SU-DHL-6 (cell line): Measurements from ENCODE around the gene MICAL3.

Experiments
- H2AFZ ChIP-seq: fragments of 200-600 bp; sonication (generic); 2 replicates; pipeline ENCODE4 v1.6.1; 2014; ENCODE audit warnings: low read depth, mild to moderate bottlenecking, moderate library complexity, mixed read lengths, antibody characterized with exemption, low read length; ENCODE audit not compliant: severe bottlenecking
- H3F3A ChIP-seq: fragments of 200-600 bp; shearing (Covaris generic); 2 replicates; pipeline ENCODE4 v1.6.0; 2016; ENCODE audit warnings: antibody characterized with exemption, mild to moderate bottlenecking; ENCODE audit not compliant: insufficient read depth
- H3K27ac ChIP-seq: fragments of 200-600 bp; sonication (generic); 2 replicates; pipeline ENCODE4 v1.5.1; 2016; ENCODE audit warnings: low read depth, mild to moderate bottlenecking, low read length, moderate library complexity, mixed read lengths
- H3K27me3 ChIP-seq: fragments of 200-600 bp; sonication (generic), shearing (Covaris generic); 2 replicates; pipeline ENCODE4 v1.6.0; 2014; ENCODE audit warnings: mild to moderate bottlenecking, low read length
- H3K36me3 ChIP-seq: fragments of 200-600 bp; sonication (generic); 2 replicates; pipeline ENCODE4 v1.6.1; 2014; ENCODE audit warnings: mild to moderate bottlenecking, low read length, mixed read lengths
- H3K4me2 ChIP-seq: fragments of 300-600, 200-600 bp; shearing (Covaris generic), sonication (generic); 2 replicates; pipeline ENCODE4 v1.6.0; 2014; ENCODE audit warnings: low read length, low read depth, mild to moderate bottlenecking; ENCODE audit not compliant: poor library complexity, severe bottlenecking
- H3K4me3 ChIP-seq: fragments of 200-600 bp; sonication (generic); 2 replicates; pipeline ENCODE4 v1.5.1; 2014; ENCODE audit warnings: antibody characterized with exemption, low read length, mild to moderate bottlenecking, mixed read lengths; ENCODE audit not compliant: insufficient read depth, poor library complexity, severe bottlenecking
- H3K79me2 ChIP-seq: fragments of 200-600 bp; sonication (generic); 2 replicates; pipeline ENCODE4 v1.6.1; 2014; ENCODE audit warnings: mild to moderate bottlenecking, low read length, moderate library complexity; ENCODE audit not compliant: insufficient read depth
- H3K9ac ChIP-seq: fragments of 200-600 bp; sonication (generic); 2 replicates; pipeline ENCODE4 v1.7.0; 2014; ENCODE audit warnings: mild to moderate bottlenecking, low read length
- H3K9me2 ChIP-seq: fragments of 200-600 bp; sonication (generic); replicated peaks from 2 replicates; pipeline ENCODE4 v1.6.1; 2014; ENCODE audit warnings: low read length; ENCODE audit not compliant: insufficient read depth
- H3K9me3 ChIP-seq: fragments of 200-600 bp; sonication (generic); 2 replicates; pipeline ENCODE4 v1.6.1; 2014; ENCODE audit warnings: low read length, mixed read lengths; ENCODE audit not compliant: insufficient read depth
- H4K20me1 ChIP-seq: fragments of 200-600 bp; sonication (generic); 2 replicates; pipeline ENCODE4 v1.6.1; 2014; ENCODE audit warnings: low read depth, mild to moderate bottlenecking, antibody characterized with exemption, low read length, moderate library complexity, mixed read lengths
- EZH2phosphoT487 ChIP-seq: fragments of 200-600 bp; sonication (generic), shearing (Covaris generic); conservative IDR thresholded peaks from 2 replicates; pipeline ENCODE4 v1.6.1; 2018; ENCODE audit warnings: mild to moderate bottlenecking, antibody characterized with exemption, low read length, moderate library complexity, mixed read lengths
- TF ChIP-seq, protein P1 (sequence below): fragments of 200-600 bp; sonication (generic); IDR thresholded peaks from one replicate; pipeline ENCODE4 v1.5.1; 2017; ENCODE audit warnings: antibody characterized with exemption, mild to moderate bottlenecking, low read length, moderate library complexity; ENCODE audit not compliant: insufficient read depth, poor library complexity, severe bottlenecking

MICAL3 gene

DNA sequence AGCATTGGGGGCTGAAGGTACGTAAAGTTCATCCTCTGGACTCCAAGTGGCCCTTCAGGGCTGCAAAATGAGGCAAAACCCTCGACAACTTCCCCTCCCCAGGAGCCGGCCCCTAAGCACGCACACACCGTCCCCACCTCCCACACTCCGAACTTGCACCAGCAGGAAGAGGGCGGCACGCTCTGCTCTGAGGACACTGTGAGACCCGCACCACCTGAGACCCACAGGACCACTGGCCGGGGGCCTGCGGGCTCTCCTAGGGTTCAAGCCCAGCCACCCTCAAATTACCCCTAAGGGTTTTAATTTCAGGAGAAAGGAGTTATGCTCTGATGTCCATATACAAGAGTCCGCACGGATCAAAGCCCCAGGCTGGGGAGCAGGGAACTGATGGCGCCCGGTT, 200.4 kb downstream of the MICAL3 start:
- Histone ChIP-seq H3K79me2 (no peaks in the 10 kb centered on the region), H3K9me3 (no peaks in the 10 kb centered on the region), H3K27ac (no peak overlapping the region), H3K9ac (no peak overlapping the region), H3K9me2 (no peaks in the 10 kb centered on the region), H3K4me3 (no peak overlapping the region), H3K4me2 (no peak overlapping the region), H3K36me3 (no peaks in the 10 kb centered on the region), H4K20me1 (no peaks in the 10 kb centered on the region), H3F3A (no peaks in the 10 kb centered on the region), H2AFZ (no peak overlapping the region), H3K27me3 (no peaks in the 10 kb centered on the region)
- TF ChIP-seq, protein P1, sequence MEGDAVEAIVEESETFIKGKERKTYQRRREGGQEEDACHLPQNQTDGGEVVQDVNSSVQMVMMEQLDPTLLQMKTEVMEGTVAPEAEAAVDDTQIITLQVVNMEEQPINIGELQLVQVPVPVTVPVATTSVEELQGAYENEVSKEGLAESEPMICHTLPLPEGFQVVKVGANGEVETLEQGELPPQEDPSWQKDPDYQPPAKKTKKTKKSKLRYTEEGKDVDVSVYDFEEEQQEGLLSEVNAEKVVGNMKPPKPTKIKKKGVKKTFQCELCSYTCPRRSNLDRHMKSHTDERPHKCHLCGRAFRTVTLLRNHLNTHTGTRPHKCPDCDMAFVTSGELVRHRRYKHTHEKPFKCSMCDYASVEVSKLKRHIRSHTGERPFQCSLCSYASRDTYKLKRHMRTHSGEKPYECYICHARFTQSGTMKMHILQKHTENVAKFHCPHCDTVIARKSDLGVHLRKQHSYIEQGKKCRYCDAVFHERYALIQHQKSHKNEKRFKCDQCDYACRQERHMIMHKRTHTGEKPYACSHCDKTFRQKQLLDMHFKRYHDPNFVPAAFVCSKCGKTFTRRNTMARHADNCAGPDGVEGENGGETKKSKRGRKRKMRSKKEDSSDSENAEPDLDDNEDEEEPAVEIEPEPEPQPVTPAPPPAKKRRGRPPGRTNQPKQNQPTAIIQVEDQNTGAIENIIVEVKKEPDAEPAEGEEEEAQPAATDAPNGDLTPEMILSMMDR = no peak
- no peak for TF ChIP-seq EZH2phosphoT487

DNA sequence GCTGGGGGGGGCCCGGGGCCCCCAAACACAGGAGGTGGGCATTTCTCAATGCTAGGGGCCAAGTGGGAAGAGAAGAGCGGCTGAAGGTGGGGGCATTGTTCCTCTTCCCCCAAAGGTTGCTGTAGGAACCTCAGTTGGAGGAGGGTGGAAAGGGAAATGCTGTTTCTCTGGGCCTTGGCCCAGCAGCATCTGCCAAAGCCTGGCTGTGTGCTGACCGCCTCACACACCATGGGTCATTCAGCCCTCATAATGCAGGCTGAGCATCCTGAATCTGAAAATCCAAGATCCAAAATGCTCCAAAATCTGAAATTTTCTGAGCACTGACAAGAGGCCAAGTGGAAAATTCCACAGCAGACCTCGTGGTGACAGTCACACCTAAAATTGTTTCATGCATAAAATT, 201.1 kb downstream of the MICAL3 start:
- TF ChIP-seq, protein P1 = no peak
- no peak for TF ChIP-seq EZH2phosphoT487
- Histone ChIP-seq H3K9me2 (no peaks in the 10 kb centered on the region), H3F3A (no peaks in the 10 kb centered on the region), H3K27me3 (no peaks in the 10 kb centered on the region), H3K36me3 (no peaks in the 10 kb centered on the region), H3K4me3 (no peak overlapping the region), H3K4me2 (no peak overlapping the region), H4K20me1 (no peaks in the 10 kb centered on the region), H3K27ac (no peak overlapping the region), H3K79me2 (no peaks in the 10 kb centered on the region), H3K9ac (no peak overlapping the region), H2AFZ (no peak overlapping the region), H3K9me3 (no peaks in the 10 kb centered on the region)

- Histone ChIP-seq H3K79me2 (no peaks in the 10 kb centered on the region), H3K9ac (no peak overlapping the region), H3K9me2 (no peaks in the 10 kb centered on the region), H2AFZ (no peak overlapping the region), H3F3A (no peaks in the 10 kb centered on the region), H3K4me2 (no peak overlapping the region), H3K9me3 (no peaks in the 10 kb centered on the region), H3K27me3 (no peaks in the 10 kb centered on the region), H3K27ac (no peak overlapping the region), H3K36me3 (no peaks in the 10 kb centered on the region), H3K4me3 (no peak overlapping the region), H4K20me1 (no peaks in the 10 kb centered on the region)
- TF ChIP-seq EZH2phosphoT487 = no peak
- TF ChIP-seq, protein P1 = no peak
Observed at GRCh38 chr22:17822087-17822486, 202.3 kb downstream of the MICAL3 start.
